H1 (cell line): ENCODE data around the gene DPF1. TPM values are rescaled to one million over a fixed set of nuclear protein-coding genes. Genes with fewer than 3 reads are reported as not detected.

Experiments
- CTCF ChIA-PET: fragments of 300-600 bp; sonication (Branson Sonifier 250); formaldehyde crosslinking; loops from one replicate; lab custom pipeline; 2021; ENCODE audit not compliant: partially characterized antibody; lab: Charles Lee
- POLR2A ChIA-PET: fragments of 300-600 bp; sonication (Branson Sonifier 250); formaldehyde crosslinking; loops from one replicate; lab custom pipeline; 2021; ENCODE audit warnings: inconsistent platforms; ENCODE audit not compliant: partially characterized antibody; lab: Charles Lee
- DNase-seq, 2 experiments: peaks; one replicate each; pipeline versions ENCODE4 v3.0.0 to v3.0.0-alpha.2; 2010 to 2022; ENCODE audit warnings: low spot score in 2 of 2, low read depth in 1 of 2, mixed read lengths in 1 of 2
- FAIRE-seq: peaks from 2 replicates; lab custom pipeline; 2011; peaks lifted over from hg19 to GRCh38; lab: Jason Lieb, UNC
- H2AFZ ChIP-seq: 2 replicates; pipeline ENCODE4 v1.8.1; 2012; ENCODE audit warnings: low read length, inconsistent platforms
- H2AK5ac ChIP-seq: 2 replicates; pipeline ENCODE4 v1.6.1; 2013; ENCODE audit warnings: low read depth, low read length
- H2BK120ac ChIP-seq: replicated peaks from 2 replicates; pipeline ENCODE3; 2013; ENCODE audit warnings: low read depth, low read length, inconsistent platforms
- H2BK12ac ChIP-seq: 2 replicates; pipeline ENCODE4 v1.6.1; 2013; ENCODE audit warnings: low read depth, low read length
- H2BK15ac ChIP-seq: 2 replicates; pipeline ENCODE4 v1.6.1; 2013; ENCODE audit warnings: low read length
- H2BK20ac ChIP-seq: 2 replicates; pipeline ENCODE4 v1.6.1; 2013; ENCODE audit warnings: low read length
- H2BK5ac ChIP-seq: 2 replicates; pipeline ENCODE4 v1.6.1; 2013; ENCODE audit warnings: low read depth, low read length
- H3K14ac ChIP-seq: 2 replicates; pipeline ENCODE4 v1.6.1; 2013; ENCODE audit warnings: inconsistent platforms; ENCODE audit not compliant: insufficient read length
- H3K18ac ChIP-seq: 2 replicates; pipeline ENCODE4 v1.6.1; 2013; ENCODE audit warnings: low read length; ENCODE audit errors: extremely low read depth
- H3K23ac ChIP-seq: 2 replicates; pipeline ENCODE4 v1.6.1; 2013; ENCODE audit warnings: inconsistent platforms; ENCODE audit not compliant: insufficient read length
- H3K23me2 ChIP-seq: 2 replicates; pipeline ENCODE4 v1.6.1; 2013; ENCODE audit warnings: low read depth, low read length
- H3K27ac ChIP-seq: 2 replicates; pipeline ENCODE4 v1.6.1; 2011; ENCODE audit warnings: low read depth, low read length, inconsistent platforms
- H3K27me3 ChIP-seq, 4 experiments: replicated peaks in 1 of 4; 1 replicate in 1 of 4; 2 replicates in 3 of 4; pipeline versions ENCODE4 v1.6.1 to v1.8.1; 2011 to 2013; ENCODE audit warnings: low read length in 3 of 4, mild to moderate bottlenecking in 3 of 4, inconsistent platforms in 2 of 4, mixed read lengths in 2 of 4, moderate library complexity in 1 of 4; ENCODE audit not compliant: control insufficient read depth in 3 of 4, insufficient read depth in 3 of 4; ENCODE audit errors: extremely low read depth in 1 of 4
- H3K36me3 ChIP-seq, 4 experiments: 2 replicates each; pipeline versions ENCODE4 v1.6.1 to v1.8.1; 2011 to 2013; ENCODE audit warnings: mild to moderate bottlenecking in 4 of 4, low read length in 3 of 4, moderate library complexity in 2 of 4, control low read depth in 1 of 4, inconsistent platforms in 1 of 4; ENCODE audit not compliant: insufficient read depth in 4 of 4, control insufficient read depth in 2 of 4
- H3K4ac ChIP-seq: replicated peaks from 2 replicates; pipeline ENCODE3; 2013; ENCODE audit warnings: low read length, low read depth, mixed read lengths, inconsistent platforms; ENCODE audit not compliant: insufficient read length
- H3K4me1 ChIP-seq, 4 experiments: replicated peaks in 1 of 4; 1 replicate in 1 of 4; 2 replicates in 3 of 4; pipeline versions ENCODE4 v1.6.1 to v1.8.1; 2011 to 2013; ENCODE audit warnings: low read length in 3 of 4, inconsistent platforms in 2 of 4, mixed read lengths in 1 of 4; ENCODE audit not compliant: insufficient read depth in 4 of 4, control insufficient read depth in 3 of 4
- H3K4me2 ChIP-seq, 2 experiments: 2 replicates each; pipeline versions ENCODE4 v1.6.1 to v1.8.1; 2011 to 2013; ENCODE audit warnings: low read depth in 2 of 2, low read length in 2 of 2, control low read depth in 1 of 2, inconsistent platforms in 1 of 2, mild to moderate bottlenecking in 1 of 2; ENCODE audit not compliant: insufficient read depth in 1 of 2
- H3K4me3 ChIP-seq, 4 experiments: fragments of 200-600, 300-600 bp in 1 of 4; sonication (generic), shearing (Covaris generic), sonication (Bioruptor Twin) in 1 of 4; 2 replicates each; pipeline versions ENCODE4 v1.5.1 to v1.8.1; 2011 to 2016; ENCODE audit warnings: low read length in 4 of 4, low read depth in 3 of 4, control low read depth in 2 of 4, inconsistent platforms in 2 of 4, mild to moderate bottlenecking in 2 of 4, mixed read lengths in 1 of 4, moderate library complexity in 1 of 4; ENCODE audit not compliant: insufficient read depth in 2 of 4; ENCODE audit errors: extremely low read depth in 1 of 4
- H3K56ac ChIP-seq: replicated peaks from 2 replicates; pipeline ENCODE3; 2013; ENCODE audit warnings: low read depth, mild to moderate bottlenecking, mixed read lengths, low read length, inconsistent platforms; ENCODE audit not compliant: insufficient read length
- H3K79me1 ChIP-seq: 2 replicates; pipeline ENCODE4 v1.6.1; 2013; ENCODE audit warnings: low read depth, low read length, control low read depth
- H3K79me2 ChIP-seq, 2 experiments: 2 replicates each; pipeline versions ENCODE4 v1.6.1 to v1.8.1; 2012 to 2013; ENCODE audit warnings: low read length in 2 of 2, mild to moderate bottlenecking in 2 of 2, inconsistent platforms in 1 of 2; ENCODE audit not compliant: insufficient read depth in 2 of 2, control insufficient read depth in 1 of 2
- H3K9ac ChIP-seq, 4 experiments: replicated peaks in 1 of 4; 1 replicate in 1 of 4; 2 replicates in 3 of 4; pipeline versions ENCODE4 v1.6.1 to v1.8.1; 2011 to 2013; ENCODE audit warnings: low read depth in 3 of 4, low read length in 3 of 4, control low read depth in 2 of 4, mild to moderate bottlenecking in 2 of 4, moderate library complexity in 2 of 4, inconsistent platforms in 1 of 4; ENCODE audit errors: extremely low read depth in 1 of 4
- H3K9me3 ChIP-seq, 2 experiments: 2 replicates each; pipeline versions ENCODE4 v1.6.1 to v1.8.1; 2012 to 2013; ENCODE audit warnings: mild to moderate bottlenecking in 2 of 2, moderate library complexity in 2 of 2, control low read depth in 1 of 2, inconsistent platforms in 1 of 2, low read depth in 1 of 2, low read length in 1 of 2, mixed read lengths in 1 of 2; ENCODE audit not compliant: insufficient read depth in 2 of 2
- H4K20me1 ChIP-seq, 2 experiments: replicated peaks in 1 of 2; 2 replicates each; pipeline versions ENCODE3 to v1.8.1; 2011 to 2013; ENCODE audit warnings: inconsistent platforms in 2 of 2, low read length in 2 of 2, mild to moderate bottlenecking in 1 of 2; ENCODE audit not compliant: insufficient read depth in 2 of 2, control insufficient read depth in 1 of 2
- H4K5ac ChIP-seq: 2 replicates; pipeline ENCODE4 v1.6.1; 2013; ENCODE audit warnings: low read length, low read depth, mixed read lengths, inconsistent platforms; ENCODE audit not compliant: insufficient read length
- H4K8ac ChIP-seq: 2 replicates; pipeline ENCODE4 v1.8.0; 2013; ENCODE audit warnings: mild to moderate bottlenecking, moderate library complexity, low read length, inconsistent platforms; ENCODE audit not compliant: insufficient read depth; ENCODE audit errors: extremely low read depth
- H4K91ac ChIP-seq: replicated peaks from 2 replicates; pipeline ENCODE3; 2013; ENCODE audit warnings: low read length, mixed read lengths, inconsistent platforms; ENCODE audit not compliant: insufficient read length
- CTCF ChIP-seq, 3 experiments: IDR thresholded peaks; 1 replicate in 2 of 3; 2 replicates in 1 of 3; pipeline versions ENCODE4 v1.5.1 to v1.6.1; 2011; ENCODE audit warnings: low read length in 3 of 3, mild to moderate bottlenecking in 3 of 3, inconsistent platforms in 2 of 3, low read depth in 1 of 3, moderate library complexity in 1 of 3; ENCODE audit not compliant: insufficient read depth in 1 of 3; ENCODE audit errors: control extremely low read depth in 1 of 3
- KDM1A ChIP-seq: fragments of 200-600, 300-600 bp; sonication (generic); IDR thresholded peaks from 2 replicates; pipeline ENCODE4 v1.7.1; 2016; ENCODE audit warnings: mild to moderate bottlenecking, low read length, borderline replicate concordance
- WGBS, 2 experiments: shearing (Covaris generic) in 1 of 2; methylation state at CpG; one replicate each; pipeline versions ENCODE4 v1.1.6 to v1.1.7; 2013 to 2015; ENCODE audit warnings: low lambda C conversion rate in 2 of 2, mixed read lengths in 2 of 2, inconsistent platforms in 1 of 2, low coverage in 1 of 2, missing lambda C conversion rate in 1 of 2; ENCODE audit not compliant: insufficient replicate concordance in 2 of 2, insufficient coverage in 1 of 2, insufficient read length in 1 of 2; ENCODE audit errors: extremely low coverage in 1 of 2, missing lambda C conversion rate in 1 of 2; 5-methylcytosine and 5-hydroxymethylcytosine counted together
- polyA plus RNA-seq, 7 experiments: library from polyadenylated mRNA; depleted of rRNA in 3 of 7; stranded (reverse) in 5 of 7; unstranded in 2 of 7; fragments of >200 nt in 5 of 7; fragments of 200-250 nt in 2 of 7; gene quantifications; 1 replicate in 5 of 7; 2 replicates in 1 of 7; 4 replicates in 1 of 7; pipeline versions ENCODE4 v1.2.1 to v1.2.3, GENCODE V29; 2011 to 2013; ENCODE audit warnings: missing spikeins in 2 of 7, mixed read lengths in 2 of 7
- total RNA-seq: library from RNA; stranded (reverse); fragmentation: NEBNext Ultra II Directional; extraction: Animal tissue kit (Norgen Biotek cat#: 25700); gene quantifications from 2 replicates; pipeline ENCODE4 v1.2.1, GENCODE V29; 2021

The DPF1 gene
- total and polyA plus RNA-seq, 2 of the 8 experiments (the other 6 are each of a cell fraction or from before 2014, with no cell fraction given): 12.9 to 15.6 TPM

GRCh38 chr19:38184815-38185214 lies 39.2 kb downstream of the DPF1 start:
- Histone ChIP-seq H3K27me3 (no peaks in the 10 kb centered on the region), H3K4ac (no peak overlapping the region), H3K79me2 (no peaks in the 10 kb centered on the region), H3K23ac (no peak overlapping the region), H3K79me1 (no peaks in the 10 kb centered on the region), H2BK5ac (no peak overlapping the region), H4K8ac (no peak overlapping the region; the same call in 1 of the 2 replicates), H2AFZ (no peak overlapping the region), H3K27ac (no peak overlapping the region), H4K20me1 (peaks cover 0 to 3% of the 10 kb centered on the region in 2 experiments), H2AK5ac (no peak overlapping the region), H2BK20ac (no peak overlapping the region), H2BK15ac (no peak overlapping the region), H3K9ac (no peak overlapping the region), H3K9me3 (no peaks in the 10 kb centered on the region), H2BK12ac (no peak overlapping the region), H3K18ac (no peak overlapping the region)
- DNase-seq: no peak
- FAIRE-seq: no peak
- CTCF ChIA-PET: interaction anchor here (1.6 to 2.5 kb wide), 6 partner anchors 9 to 282 kb away, joined by 3 to 20 read pairs (median 6); no protein-coding TSS in a partner anchor
- TF ChIP-seq CTCF (IDR thresholded peaks at IDR 0.05; ENCODE audit: control extremely low read depth in 1 of 3, insufficient read depth in 1 of 3, low read depth in 1 of 3, low read length in 3 of 3): no peak
- 0 out of 2 replicates have a peak, but pooled peaks have one; percentile 27 for TF ChIP-seq KDM1A
- TF ChIP-seq, all 59 proteins: peak for 1
- no peak overlapping the region for H3K14ac ChIP-seq
- H2BK120ac ChIP-seq: no peak overlapping the region
- peaks cover 0 to 13% (median 7%) of the 10 kb centered on the region in 4 experiments; a peak in 6 of 7 replicates for H3K4me1 ChIP-seq
- H3K4me3 ChIP-seq: no peak overlapping the region
- no peak overlapping the region for H4K5ac ChIP-seq
- H3K36me3 ChIP-seq: peaks cover 0 to 4% (median 1%) of the 10 kb centered on the region in 4 experiments; a peak in 1 of 8 replicates
- POLR2A ChIA-PET: interaction anchor here (0.6 to 5.2 kb wide), 2 partner anchors 14 to 25 kb away, joined by 3 to 29 read pairs; no protein-coding TSS in a partner anchor
- H3K4me2 ChIP-seq: no peak overlapping the region
- H3K23me2 ChIP-seq: peaks cover 4% of the 10 kb centered on the region; the same call in 1 of the 2 replicates
- H4K91ac ChIP-seq: no peak overlapping the region
- WGBS, 2 experiments: 91% methylated on average over 9 of the region's 9 CpGs; no CpG with 5 or more reads in 1 of the 2 experiments
- no peak overlapping the region for H3K56ac ChIP-seq
